Ecto neural progenitor cell (in vitro differentiated cells): ENCODE data around the gene FBXO31.

Experiments
- DNase-seq: peaks from one replicate; pipeline ENCODE4 v3.0.0-alpha.2; 2018; ENCODE audit warnings: low spot score

FBXO31 gene

DNA sequence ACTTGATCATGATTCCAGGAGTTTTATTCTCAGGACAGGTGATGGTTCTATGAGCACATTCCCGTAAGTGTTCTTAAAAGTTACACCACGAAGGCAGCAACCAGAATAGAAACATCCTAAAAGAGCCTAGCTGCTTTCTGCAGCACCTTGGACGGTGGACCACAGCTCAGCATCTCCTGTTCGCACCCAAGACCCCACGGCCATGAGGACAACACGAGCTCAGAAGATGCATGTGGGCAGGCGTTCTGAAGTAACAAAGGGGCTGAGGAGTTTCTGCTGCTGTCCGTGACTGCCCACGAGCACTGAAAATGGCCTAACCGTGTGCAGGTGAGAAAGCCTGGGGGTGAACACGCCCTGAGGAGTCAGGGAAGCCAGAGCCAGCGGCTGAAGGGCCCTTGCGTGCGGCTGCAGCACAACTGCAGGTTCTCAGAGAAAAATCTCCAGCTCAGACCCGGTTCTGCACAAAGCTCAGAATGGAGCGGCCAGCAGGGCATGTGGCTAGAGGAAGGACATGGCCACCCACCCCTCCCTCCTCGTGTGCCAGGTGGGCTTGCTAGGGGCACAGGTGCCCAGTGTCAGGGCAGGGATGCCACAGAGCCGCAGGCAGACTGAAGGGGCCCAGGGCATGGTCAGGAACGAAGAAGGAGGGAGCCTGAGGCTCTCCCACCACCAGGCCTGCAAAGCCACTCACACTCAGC lies 55.6 kb downstream of the FBXO31 start:
- no peak for DNase-seq

DNA sequence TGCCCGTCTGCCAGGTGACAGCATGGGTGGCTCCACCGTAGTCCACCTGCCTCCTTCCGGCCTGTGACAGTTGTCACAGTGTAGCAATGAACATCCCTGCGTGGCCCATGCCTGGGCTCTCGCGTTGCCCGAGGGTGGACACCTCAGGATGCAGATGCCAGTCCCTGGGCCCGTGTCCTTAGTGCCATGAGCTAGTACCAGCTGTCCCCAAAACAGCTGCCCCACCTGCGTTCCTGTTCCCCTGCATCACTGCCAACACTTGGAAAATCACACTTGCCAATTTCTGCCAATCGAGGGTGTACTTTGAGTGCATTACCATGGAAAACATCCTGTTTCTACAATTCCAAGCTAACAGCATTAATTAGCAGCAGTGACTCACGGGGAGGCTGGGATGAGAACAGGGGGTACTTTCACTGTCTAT lies 57.4 kb downstream of the FBXO31 start:
- no peak for DNase-seq

DNA sequence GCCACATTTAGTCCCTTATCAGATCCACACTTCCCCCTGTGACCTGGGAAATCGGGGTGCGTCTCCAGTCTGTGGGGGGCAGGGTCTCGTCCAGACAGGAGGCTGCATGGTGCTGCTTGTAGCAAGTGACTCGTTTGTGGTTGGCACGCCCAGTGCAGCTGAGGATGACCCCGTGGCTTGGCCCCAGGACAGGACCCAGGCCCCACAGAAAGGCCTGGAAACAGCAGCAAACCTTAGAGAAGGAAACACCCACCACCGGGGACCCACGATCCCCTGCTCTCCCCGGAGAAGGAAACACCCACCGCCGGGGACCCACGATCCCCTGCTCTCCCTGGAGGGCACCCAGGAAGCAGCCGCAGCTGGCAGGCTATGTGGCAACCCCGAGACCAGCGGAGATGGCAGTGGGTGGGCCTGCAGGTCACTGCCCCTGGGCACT lies 58.1 kb downstream of the FBXO31 start:
- DNase-seq = no peak

DNA sequence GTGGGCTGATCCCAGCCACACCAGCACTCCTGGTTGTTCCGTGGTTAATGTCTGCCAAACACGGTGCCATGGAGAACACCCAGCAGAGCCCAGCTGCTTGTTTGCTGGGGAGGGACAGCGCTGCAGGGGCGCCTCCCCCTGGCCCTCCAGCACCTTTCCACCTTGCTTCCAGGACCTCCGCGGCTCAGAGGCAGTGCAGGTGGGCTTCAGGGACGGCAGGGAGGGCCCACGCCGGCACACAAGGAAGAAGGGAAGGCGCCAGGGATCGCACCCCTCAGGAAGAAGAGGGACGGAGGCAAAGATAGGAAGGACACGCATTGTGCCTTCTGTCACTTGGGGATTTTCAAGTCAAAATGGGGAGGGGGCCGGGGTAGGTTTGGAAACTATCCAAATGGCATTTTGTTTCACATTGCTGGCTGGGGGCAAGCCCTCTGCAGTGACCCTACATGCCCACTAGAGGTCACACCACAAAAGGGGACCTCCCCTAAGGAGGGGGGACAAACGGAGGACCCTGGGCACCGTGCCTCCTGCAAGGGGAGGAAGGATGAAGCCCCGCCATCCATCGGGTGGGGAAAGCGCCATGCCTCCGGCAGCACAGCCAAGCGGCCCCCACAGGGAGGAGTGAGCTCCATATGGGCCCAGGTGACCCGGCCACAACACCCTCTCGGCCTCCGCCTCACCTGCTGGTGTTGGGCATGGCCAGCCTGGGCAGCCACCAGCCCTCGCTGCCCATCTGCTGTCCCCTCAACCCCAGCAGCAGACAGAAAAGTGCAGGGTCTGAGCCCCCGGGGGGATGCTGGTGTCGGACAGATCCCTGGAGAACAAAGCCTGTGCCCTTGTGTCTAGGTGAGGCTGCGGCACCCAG lies 58.9 kb downstream of the FBXO31 start:
- DNase-seq = peak; percentile 74

DNA sequence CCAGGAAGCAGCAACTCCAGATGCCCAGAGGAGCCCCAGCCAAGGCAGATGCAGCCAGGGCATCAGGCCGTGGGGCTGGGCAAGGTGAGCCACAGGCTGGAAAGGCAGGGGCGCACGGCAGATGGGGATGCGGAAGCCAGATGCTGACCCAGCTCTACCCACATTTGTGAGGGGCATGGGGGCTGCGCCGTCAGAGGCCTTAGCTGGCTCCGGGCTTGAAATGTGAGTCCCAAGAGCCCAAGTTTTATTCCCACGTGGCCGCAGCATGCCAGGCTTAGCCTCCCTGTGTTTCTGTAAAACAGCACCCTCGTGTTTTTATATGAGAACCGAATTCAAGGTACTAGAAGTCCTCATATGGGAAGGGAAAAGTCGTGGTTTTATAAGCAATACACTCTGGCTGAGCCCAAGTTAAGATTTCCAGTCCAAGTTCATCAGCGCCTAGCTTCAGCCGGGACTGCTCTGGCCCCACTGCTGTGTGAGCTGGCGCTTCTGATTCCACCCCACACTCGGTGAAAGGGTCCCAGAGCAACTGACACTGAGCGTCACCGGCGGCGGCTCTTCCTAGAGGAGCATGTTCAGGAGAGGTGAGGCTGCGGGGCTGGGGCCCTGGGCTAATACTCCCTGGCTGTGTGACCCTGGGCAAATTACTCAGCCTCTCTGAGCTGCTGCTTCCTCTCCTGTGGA lies 59.7 kb downstream of the FBXO31 start:
- no peak for DNase-seq

DNA sequence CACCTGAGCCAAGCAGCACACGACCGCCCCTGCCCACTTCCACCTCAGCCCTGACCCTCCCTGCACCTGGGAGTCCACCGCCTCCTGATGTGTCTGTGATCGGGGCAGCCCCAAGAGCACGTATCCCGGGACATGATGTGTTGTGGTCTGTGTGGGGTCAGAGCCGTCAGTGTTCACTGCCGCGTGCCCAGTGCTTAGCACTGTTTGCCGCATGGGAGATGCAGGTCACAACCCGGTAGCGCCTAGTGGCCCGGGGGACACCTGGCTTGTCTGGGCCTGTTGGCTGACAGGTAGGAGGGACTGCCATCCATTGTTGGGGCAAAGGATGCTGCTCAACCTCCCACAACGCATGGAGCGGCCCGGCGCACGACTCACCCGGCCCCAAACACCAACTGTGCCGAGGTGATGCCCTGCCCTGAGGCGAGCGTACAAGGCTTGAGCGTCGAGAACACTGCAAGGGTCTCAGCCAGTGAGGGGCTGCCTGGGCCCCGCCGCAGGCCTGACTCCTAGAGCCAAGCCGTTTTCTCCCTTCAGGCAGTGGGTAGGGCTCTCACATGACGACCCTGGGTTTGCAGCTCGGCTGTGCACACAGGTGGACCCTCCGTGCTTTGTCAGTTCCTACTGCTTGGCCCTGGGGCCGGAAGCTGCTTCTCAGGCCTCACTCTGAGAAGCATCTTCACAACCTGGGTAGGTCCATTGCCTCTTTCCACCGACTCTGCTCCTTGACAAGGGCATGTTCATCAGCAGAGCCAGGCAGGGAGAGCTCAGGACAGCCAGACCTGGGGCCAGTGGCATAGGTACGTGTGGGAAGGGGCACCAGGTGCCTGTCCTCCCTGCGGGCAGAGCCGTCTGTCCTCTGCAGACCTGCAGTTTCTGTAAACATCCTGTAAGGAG lies 60.5 kb downstream of the FBXO31 start:
- no peak for DNase-seq

DNA sequence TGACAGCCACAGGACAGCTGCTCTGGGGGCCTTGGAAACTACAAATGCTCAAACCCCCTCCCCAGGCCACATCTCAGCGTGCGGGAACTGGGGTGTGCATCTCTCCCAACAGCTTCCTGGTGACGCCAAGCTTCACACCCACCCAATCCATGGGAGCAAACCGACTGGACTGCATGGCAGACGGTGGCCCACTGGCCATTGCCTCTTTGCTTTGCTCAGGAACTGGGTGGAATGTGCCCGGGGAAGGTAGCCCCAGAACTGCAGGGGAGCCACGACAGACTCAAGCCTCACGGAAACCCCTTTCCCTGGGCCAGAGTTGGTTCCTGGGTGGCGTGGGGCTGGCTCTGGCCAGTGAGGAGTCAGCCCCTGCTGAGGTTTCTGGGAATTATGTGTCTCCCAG lies 61.2 kb downstream of the FBXO31 start:
- no peak for DNase-seq

DNA sequence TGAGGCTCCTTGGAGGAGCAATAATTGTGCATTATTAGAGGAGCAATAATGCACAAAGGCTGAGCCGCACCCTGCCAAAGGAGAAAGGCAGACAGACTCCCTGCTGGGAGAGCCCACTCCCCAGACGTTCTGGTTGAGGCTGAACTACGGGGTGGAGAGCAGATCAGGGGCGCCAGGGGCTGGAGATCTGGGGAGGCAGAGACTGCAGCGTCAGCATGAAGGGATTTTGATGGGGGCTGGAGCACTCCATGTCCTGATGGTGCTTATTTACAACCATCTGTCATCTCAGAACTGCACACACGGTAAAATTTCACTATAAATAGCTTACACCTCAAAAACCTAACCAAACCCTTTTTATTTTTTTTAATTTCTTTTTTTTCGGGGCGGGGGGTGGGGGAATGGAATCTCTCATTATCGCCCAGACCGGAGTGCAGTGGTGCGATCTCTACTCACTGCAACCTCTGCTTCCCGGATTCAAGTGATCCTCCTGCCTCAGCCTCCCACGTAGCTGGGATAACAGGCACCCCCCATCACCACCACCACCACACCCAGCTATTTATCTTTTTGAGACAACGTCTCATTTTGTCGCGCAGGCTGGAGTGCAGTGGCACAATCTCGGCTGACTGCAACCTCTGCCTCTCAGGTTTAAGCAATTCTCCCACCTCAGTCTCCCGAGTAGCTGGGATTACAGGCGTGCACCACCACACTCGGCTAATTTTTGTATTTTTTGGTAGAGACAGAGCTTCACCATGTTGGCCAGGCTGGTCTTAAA lies 62.1 kb downstream of the FBXO31 start:
- DNase-seq = no peak

DNA sequence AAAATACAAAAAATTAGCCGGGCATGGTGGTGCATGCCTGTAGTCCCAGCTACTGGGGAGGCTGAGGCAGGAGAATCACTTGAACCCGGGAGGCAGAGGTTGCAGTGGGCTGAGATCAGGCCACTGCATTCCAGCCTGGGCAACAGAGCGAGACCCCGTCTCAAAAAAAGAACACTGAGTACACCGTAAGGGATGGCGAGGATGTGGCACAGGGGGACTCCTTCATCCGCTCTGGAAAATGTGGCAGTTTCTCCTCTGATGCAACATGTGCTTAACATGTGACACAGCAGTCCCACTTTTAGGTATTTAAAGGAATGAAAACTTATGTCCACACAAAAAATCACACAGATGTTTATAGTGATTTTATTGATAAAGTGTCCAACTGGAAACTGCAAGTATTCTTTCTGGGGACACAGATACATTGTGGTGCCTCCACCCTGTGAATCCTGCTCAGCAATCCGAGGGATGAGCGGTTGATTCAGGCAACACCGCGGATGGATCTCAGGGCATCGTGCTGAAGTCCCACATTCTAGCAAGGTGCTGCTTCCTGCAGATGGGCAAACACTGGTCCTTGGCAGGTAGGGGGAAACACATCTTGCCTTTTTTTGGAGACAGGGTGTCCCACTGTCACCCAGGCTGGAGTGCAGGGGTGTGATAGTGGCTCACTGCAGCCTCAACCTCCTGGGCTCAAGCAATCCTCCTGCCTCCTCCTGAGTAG lies 62.9 kb downstream of the FBXO31 start:
- DNase-seq = no peak

DNA sequence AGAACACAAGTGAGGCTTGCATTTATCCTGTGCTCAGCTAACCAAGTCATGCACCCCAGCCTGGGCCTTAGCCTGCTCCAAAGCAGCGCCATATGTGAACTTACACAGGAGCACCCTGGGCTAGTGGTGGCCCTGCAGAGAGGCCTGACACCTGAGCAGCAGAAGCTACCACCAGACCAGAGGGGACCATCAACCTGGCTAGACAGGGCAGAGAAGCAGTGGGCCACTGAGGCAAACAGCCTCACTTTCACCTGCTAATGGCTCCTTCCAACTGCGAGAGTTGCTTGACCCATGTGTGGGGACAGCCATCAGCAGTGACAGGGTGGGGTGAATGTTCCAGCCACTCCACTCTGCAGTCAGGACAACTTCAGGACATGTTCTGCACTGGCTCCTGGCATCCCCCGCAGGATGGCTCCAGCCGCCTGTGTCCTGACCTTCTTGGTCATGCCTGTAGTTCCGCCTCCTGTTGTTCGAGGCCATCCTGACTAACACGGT lies 63.5 kb downstream of the FBXO31 start:
- no peak for DNase-seq

DNA sequence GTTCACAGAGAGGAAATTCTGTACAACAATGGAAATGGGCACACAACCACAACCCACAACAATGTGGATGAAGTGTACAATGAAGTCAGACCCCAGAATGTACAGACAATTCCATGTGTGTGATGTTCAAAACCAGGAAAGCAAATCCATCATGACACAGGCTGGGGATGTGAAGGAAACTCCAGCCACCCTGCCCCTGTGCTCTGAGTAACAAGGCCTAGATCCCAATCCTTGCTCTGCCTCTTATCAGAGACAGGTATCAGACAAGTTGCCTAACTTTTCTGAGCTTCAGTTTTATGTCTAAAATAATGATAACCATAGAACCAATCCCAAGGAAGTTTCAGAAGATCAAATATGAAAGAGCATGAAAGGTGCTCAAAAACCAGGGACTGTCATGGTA lies 64.6 kb downstream of the FBXO31 start:
- DNase-seq = no peak

DNA sequence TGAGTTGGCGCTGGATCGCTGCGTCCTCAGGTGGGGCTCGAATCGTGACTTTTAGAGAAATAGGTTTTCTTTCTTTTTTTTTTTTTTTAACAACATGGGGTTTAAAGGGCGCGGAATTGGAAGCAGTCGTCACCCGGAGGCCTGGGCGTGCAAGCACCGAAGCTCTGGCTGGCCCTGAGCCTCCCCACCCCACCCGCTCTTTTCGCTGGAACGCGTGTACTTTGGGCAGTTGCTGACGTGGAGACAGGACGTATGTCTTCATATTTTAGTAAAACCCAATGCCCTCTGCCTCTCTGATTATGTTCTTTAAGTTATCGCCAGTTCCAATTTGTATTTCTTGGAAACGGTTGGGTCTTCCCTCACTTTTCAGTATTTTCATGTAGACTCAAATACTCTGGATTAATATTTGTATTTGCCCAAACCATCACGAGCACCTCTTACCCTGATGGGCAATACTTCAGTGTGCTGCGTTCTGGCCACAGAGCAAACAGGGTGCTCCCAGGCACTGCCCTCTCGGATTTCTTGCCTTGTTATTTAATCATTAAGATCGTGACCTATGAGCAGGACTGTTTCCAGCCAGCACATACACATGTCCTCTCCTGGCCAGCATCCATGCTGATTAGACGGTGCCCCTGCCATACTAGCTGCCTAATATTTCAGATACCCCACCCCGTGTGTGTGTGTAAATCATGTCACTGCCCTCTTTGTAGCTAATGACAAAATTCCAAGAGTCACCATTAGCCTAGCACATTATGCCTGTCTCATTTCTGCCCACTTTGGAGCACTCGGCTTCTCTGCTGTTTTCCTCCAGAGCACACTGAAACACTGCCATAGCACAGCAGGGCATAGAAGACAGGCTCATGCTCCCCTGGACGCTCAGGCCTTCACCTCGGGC lies 65.6 kb downstream of the FBXO31 start:
- no peak for DNase-seq

DNA sequence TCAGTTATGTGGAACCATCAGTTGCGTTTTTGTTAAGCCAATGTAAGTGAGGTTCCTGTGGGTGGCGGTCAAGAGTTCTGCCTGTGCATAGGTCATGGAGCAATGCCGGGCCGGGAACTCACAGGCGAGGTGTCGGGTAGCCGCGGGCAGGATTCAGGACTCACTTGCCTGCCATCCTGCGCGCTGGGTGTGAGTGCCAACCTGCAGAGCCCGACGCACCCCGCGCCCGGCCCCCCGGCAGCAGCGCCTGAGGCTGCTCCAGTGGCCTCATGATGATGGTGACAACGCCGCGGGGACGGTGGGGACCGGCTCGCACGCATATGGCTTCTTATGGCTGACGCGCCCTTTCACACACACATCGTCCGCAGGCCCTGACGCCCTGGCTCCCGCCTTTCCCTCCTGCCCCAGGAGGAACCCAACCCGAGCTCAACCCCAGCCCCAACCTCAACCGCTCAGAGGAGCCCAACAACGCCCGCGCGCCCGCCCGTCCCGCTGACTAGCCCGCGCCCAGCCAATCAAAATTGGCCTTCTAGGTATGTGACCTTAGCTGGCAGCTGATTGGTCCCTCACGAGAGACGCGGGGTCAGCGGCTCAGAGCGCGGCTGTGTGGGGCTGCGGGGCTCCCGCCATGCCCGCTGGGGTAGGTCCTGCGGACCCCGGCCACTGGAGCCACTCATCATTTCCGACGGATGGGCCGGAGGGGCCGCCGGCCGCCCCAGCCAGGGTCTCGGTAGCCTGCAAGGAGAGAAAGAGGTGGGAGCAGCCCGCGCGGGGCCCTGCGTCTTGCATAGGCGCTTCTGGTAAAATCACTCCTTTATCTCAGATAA lies 66.4 kb downstream of the FBXO31 start, which contains the start of gene C16orf95:
Gene C16orf95 (minus strand): TSS at position 470 of the 827 bp plus-strand sequence. CDS start 150 bp downstream, at position 320.
- peak; percentile 98 for DNase-seq

DNA sequence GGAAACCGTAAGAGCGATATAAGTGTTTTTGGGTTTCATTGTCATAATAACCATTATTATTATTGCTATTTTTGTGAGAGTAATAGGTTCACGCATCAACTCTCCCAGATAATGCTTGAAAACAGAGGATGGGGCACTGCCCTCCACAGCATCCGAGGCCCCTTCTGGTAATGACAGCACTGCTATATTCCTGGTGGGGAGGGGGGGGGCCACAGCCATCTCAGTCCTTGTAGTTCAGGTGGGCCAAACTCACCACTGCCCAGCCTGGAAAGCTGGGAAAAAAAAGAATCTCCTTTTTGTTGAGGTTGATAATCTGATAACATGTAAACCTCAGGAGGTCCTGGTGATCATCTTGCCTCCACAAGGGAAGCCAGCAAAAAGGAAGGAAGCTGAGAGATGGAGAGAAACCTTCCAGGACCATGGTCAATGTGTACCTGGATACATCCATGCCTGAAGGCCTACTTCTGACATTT lies 67.1 kb downstream of the FBXO31 start:
- DNase-seq = no peak

DNA sequence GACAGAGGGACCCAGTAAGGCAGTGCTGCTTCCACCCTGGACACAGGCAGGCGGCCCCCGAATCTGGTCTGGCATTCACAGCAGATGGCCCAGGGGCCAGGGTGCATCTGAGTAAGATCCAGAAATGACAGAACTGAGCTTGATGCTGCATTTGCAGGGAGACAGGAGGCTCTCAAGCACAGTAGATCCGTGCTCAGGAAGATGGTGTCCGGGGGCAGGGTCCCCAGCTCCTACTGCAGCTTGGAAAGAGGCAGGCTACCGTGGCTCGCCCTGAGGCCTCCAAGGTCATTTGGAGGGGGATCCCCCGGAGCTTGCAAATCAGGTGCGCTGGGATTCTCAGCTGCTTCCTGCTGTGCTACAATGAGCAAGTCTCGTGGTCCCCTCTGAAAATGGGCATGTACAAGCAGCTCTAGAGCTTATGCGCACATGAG lies 68.6 kb downstream of the FBXO31 start:
- no peak for DNase-seq

DNA sequence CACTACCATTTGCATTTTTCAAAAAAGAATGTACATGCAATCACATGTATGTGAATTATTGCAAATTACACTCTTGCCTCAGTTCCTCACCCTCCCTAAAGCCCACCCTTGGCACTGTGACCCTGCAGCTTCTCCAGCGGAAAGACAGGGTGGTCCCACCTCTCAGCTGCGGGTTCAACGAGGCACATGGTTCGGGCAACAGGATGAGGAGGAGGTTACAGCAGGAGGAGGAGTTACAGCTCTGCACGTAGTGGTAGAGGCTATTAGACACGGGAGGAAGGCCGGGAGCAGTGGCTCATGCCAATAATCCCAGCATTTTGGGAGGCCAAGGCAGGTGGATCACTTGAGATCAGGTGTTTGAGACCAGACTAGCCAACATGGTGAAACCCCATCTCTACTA lies 71.6 kb downstream of the FBXO31 start:
- DNase-seq = no peak

DNA sequence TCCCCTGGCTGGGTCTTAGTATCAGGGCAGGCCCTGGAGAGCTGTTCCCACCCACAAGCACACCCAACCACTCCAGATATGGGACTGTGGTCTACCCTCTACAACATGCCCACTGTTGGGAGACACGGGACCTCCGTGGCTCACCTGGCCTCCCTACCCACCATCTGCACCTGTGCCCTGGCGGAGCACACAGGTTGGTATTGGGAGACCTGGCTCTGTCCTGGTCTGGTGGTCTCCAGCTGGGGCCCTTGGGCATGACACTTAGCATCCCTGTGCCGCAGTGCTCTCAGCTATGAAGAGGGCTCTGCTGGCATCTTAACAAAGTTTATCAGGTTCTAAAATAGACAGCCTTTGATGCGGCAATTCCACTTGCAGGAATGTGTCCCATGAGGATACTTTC lies 72.2 kb downstream of the FBXO31 start:
- DNase-seq = no peak

DNA sequence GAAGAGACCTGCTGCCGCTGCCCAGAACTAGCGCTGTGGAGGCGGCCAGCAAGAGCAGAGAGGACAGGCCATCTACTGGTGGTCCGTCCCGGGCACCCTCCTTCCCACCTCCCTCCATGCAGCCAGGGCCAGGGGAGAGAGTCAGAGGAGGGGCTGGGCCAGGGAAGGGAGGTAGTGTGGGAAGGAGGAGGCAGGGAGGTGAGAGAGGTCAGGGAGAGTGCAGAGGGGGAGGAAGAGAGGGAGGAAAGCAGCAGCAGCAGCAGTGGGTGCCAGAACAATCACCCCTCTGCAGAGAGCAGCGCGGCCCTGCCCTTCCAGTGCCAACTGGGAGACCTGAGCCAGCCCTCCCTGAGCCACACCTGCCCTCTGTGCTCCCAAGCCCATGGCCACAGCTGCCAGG lies 73.0 kb downstream of the FBXO31 start:
- no peak for DNase-seq
